ENCODE results near the gene TGM1.
A peak's percentile ranks its signal among the peaks of the same experiment; 100 is the strongest.

The TGM1 gene

DNA sequence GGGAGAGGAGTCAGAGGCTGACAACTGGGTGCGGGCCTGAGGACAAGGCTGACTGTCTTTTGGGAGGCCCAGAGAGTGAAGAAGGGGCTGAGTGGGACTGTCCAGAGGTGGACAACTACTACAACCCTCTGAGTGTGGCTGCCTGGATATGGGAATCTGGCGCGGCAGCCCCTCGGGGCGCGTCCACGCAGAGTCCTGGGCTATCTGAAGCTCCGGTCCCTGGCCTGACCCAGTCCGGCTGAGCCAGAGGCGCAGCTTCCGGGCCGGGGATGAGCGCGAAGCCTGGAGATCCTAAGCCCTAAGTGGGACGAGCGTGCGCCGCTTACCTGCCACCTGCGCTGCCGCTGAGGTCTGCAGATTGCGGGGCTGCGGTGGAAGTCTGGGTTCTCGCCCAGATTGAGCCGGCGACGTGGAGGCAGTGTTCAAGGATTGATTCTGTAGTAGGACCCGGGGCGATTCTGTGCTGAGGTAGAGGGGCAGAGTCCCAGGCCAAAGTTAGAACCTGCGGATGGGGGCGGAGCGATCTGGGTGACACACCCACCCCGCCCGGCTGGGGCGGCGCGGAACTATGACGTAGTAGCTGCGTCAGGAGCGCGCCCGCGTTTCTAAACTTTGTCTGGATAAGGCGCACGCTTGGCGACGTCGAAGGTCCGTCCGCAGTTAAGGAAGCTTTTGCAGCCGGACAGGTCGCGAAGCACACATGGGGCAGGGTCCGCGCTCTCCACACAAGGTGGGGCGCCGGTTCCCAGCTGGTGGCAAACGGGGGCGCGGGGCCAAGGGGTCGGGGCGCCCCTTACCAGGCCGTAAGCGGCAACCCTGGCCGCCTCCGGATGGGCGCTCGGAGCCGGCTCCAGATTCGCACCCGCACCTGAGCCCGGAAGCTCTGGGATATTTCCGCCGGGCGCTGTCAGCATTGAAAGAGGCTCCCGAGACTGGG is 36.5 kb upstream of the TGM1 start, which contains the start of the genes DHRS1 and NOP9:
TSS of gene DHRS1 (minus strand) at position 526 of the 937 bp plus-strand sequence. CDS start 674 bp downstream, outside the sequence.
TSS of gene NOP9 (plus strand) at position 596 of the 937 bp plus-strand sequence. CDS start at position 701, 105 bp downstream.
- CTCF ChIA-PET = interaction anchor here (0.7 to 5.7 kb wide), 12 partner anchors 9 to 138 kb away, joined by 3 to 133 read pairs (median 4); partner anchors contain the start of genes CIDEB, IRF9, LTB4R2 and TINF2
- H3K4me1 ChIP-seq (ENCODE audit: control insufficient read depth, insufficient read depth, low read length) = peaks cover 12% of the 10 kb centered on the region
- TF ChIP-seq, protein P1, sequence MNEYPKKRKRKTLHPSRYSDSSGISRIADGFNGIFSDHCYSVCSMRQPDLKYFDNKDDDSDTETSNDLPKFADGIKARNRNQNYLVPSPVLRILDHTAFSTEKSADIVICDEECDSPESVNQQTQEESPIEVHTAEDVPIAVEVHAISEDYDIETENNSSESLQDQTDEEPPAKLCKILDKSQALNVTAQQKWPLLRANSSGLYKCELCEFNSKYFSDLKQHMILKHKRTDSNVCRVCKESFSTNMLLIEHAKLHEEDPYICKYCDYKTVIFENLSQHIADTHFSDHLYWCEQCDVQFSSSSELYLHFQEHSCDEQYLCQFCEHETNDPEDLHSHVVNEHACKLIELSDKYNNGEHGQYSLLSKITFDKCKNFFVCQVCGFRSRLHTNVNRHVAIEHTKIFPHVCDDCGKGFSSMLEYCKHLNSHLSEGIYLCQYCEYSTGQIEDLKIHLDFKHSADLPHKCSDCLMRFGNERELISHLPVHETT (tag by site-specific recombination; IDR thresholded peaks at IDR 0.05) = peak; percentile 38; the same call in 1 of the 2 replicates
- TF ChIP-seq ZNF610 (tag by site-specific recombination; IDR thresholded peaks at IDR 0.05; ENCODE audit: borderline replicate concordance) = 0 out of 2 replicates have a peak, but pooled peaks have one; percentile 15
- no peak for TF ChIP-seq ZBTB7A (tag by site-specific recombination; IDR thresholded peaks at IDR 0.05; ENCODE audit: low read depth)
- TF ChIP-seq, protein P2, sequence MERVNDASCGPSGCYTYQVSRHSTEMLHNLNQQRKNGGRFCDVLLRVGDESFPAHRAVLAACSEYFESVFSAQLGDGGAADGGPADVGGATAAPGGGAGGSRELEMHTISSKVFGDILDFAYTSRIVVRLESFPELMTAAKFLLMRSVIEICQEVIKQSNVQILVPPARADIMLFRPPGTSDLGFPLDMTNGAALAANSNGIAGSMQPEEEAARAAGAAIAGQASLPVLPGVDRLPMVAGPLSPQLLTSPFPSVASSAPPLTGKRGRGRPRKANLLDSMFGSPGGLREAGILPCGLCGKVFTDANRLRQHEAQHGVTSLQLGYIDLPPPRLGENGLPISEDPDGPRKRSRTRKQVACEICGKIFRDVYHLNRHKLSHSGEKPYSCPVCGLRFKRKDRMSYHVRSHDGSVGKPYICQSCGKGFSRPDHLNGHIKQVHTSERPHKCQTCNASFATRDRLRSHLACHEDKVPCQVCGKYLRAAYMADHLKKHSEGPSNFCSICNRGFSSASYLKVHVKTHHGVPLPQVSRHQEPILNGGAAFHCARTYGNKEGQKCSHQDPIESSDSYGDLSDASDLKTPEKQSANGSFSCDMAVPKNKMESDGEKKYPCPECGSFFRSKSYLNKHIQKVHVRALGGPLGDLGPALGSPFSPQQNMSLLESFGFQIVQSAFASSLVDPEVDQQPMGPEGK (tag by site-specific recombination; IDR thresholded peaks at IDR 0.05) = peak; percentile 79
- TF ChIP-seq KLF9 (tag by site-specific recombination; IDR thresholded peaks at IDR 0.05; ENCODE audit: low read depth) = peak; percentile 98
- TF ChIP-seq, protein P3, sequence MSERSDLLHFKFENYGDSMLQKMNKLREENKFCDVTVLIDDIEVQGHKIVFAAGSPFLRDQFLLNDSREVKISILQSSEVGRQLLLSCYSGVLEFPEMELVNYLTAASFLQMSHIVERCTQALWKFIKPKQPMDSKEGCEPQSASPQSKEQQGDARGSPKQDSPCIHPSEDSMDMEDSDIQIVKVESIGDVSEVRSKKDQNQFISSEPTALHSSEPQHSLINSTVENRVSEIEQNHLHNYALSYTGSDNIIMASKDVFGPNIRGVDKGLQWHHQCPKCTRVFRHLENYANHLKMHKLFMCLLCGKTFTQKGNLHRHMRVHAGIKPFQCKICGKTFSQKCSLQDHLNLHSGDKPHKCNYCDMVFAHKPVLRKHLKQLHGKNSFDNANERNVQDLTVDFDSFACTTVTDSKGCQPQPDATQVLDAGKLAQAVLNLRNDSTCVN (tag by site-specific recombination; optimal IDR thresholded peaks at IDR 0.05) = peak; percentile 80
- TF ChIP-seq, protein P4, sequence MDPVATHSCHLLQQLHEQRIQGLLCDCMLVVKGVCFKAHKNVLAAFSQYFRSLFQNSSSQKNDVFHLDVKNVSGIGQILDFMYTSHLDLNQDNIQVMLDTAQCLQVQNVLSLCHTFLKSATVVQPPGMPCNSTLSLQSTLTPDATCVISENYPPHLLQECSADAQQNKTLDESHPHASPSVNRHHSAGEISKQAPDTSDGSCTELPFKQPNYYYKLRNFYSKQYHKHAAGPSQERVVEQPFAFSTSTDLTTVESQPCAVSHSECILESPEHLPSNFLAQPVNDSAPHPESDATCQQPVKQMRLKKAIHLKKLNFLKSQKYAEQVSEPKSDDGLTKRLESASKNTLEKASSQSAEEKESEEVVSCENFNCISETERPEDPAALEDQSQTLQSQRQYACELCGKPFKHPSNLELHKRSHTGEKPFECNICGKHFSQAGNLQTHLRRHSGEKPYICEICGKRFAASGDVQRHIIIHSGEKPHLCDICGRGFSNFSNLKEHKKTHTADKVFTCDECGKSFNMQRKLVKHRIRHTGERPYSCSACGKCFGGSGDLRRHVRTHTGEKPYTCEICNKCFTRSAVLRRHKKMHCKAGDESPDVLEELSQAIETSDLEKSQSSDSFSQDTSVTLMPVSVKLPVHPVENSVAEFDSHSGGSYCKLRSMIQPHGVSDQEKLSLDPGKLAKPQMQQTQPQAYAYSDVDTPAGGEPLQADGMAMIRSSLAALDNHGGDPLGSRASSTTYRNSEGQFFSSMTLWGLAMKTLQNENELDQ (tag by site-specific recombination; IDR thresholded peaks at IDR 0.05; ENCODE audit: low read depth) = no peak
- TF ChIP-seq, protein P5, sequence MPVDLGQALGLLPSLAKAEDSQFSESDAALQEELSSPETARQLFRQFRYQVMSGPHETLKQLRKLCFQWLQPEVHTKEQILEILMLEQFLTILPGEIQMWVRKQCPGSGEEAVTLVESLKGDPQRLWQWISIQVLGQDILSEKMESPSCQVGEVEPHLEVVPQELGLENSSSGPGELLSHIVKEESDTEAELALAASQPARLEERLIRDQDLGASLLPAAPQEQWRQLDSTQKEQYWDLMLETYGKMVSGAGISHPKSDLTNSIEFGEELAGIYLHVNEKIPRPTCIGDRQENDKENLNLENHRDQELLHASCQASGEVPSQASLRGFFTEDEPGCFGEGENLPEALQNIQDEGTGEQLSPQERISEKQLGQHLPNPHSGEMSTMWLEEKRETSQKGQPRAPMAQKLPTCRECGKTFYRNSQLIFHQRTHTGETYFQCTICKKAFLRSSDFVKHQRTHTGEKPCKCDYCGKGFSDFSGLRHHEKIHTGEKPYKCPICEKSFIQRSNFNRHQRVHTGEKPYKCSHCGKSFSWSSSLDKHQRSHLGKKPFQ (tag by site-specific recombination; IDR thresholded peaks at IDR 0.05) = no peak
- TF ChIP-seq, protein P6, sequence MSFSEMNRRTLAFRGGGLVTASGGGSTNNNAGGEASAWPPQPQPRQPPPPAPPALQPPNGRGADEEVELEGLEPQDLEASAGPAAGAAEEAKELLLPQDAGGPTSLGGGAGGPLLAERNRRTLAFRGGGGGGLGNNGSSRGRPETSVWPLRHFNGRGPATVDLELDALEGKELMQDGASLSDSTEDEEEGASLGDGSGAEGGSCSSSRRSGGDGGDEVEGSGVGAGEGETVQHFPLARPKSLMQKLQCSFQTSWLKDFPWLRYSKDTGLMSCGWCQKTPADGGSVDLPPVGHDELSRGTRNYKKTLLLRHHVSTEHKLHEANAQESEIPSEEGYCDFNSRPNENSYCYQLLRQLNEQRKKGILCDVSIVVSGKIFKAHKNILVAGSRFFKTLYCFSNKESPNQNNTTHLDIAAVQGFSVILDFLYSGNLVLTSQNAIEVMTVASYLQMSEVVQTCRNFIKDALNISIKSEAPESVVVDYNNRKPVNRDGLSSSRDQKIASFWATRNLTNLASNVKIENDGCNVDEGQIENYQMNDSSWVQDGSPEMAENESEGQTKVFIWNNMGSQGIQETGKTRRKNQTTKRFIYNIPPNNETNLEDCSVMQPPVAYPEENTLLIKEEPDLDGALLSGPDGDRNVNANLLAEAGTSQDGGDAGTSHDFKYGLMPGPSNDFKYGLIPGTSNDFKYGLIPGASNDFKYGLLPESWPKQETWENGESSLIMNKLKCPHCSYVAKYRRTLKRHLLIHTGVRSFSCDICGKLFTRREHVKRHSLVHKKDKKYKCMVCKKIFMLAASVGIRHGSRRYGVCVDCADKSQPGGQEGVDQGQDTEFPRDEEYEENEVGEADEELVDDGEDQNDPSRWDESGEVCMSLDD (tag by site-specific recombination; IDR thresholded peaks at IDR 0.05) = peak; percentile 71
- TF ChIP-seq, protein P7, sequence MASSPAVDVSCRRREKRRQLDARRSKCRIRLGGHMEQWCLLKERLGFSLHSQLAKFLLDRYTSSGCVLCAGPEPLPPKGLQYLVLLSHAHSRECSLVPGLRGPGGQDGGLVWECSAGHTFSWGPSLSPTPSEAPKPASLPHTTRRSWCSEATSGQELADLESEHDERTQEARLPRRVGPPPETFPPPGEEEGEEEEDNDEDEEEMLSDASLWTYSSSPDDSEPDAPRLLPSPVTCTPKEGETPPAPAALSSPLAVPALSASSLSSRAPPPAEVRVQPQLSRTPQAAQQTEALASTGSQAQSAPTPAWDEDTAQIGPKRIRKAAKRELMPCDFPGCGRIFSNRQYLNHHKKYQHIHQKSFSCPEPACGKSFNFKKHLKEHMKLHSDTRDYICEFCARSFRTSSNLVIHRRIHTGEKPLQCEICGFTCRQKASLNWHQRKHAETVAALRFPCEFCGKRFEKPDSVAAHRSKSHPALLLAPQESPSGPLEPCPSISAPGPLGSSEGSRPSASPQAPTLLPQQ (tag by site-specific recombination; IDR thresholded peaks at IDR 0.05) = 0 out of 2 replicates have a peak, but pooled peaks have one; percentile 35
- TF ChIP-seq, protein P8, sequence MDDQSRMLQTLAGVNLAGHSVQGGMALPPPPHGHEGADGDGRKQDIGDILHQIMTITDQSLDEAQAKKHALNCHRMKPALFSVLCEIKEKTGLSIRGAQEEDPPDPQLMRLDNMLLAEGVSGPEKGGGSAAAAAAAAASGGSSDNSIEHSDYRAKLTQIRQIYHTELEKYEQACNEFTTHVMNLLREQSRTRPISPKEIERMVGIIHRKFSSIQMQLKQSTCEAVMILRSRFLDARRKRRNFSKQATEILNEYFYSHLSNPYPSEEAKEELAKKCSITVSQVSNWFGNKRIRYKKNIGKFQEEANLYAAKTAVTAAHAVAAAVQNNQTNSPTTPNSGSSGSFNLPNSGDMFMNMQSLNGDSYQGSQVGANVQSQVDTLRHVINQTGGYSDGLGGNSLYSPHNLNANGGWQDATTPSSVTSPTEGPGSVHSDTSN (CRISPR knock-in tag; IDR thresholded peaks at IDR 0.05) = 0 out of 2 replicates have a peak, but pooled peaks have one; percentile 17
- TF ChIP-seq ZFHX2 (tag by site-specific recombination; conservative IDR thresholded peaks at IDR 0.05) = 0 out of 2 replicates have a peak, but pooled peaks have one; percentile 14
- peak; percentile 87 for TF ChIP-seq KLF1 (tag by site-specific recombination; IDR thresholded peaks at IDR 0.05)
- TF ChIP-seq, protein P9, sequence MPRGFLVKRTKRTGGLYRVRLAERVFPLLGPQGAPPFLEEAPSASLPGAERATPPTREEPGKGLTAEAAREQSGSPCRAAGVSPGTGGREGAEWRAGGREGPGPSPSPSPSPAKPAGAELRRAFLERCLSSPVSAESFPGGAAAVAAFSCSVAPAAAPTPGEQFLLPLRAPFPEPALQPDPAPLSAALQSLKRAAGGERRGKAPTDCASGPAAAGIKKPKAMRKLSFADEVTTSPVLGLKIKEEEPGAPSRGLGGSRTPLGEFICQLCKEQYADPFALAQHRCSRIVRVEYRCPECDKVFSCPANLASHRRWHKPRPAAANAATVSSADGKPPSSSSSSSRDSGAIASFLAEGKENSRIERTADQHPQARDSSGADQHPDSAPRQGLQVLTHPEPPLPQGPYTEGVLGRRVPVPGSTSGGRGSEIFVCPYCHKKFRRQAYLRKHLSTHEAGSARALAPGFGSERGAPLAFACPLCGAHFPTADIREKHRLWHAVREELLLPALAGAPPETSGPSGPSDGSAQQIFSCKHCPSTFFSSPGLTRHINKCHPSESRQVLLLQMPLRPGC (tag by site-specific recombination; IDR thresholded peaks at IDR 0.05) = 0 out of 2 replicates have a peak, but pooled peaks have one; percentile 27
- no peak for TF ChIP-seq GLIS1 (tag by site-specific recombination; IDR thresholded peaks at IDR 0.05)
- TF ChIP-seq KLF10 (tag by site-specific recombination; IDR thresholded peaks at IDR 0.05) = peak; percentile 98
- TF ChIP-seq ZBTB17 (tag by site-specific recombination; IDR thresholded peaks at IDR 0.05) = peak; percentile 85

More for the DNA sequence above, 36.5 kb upstream of the TGM1 start, which contains the start of the genes DHRS1 and NOP9:
- H3K36me3 ChIP-seq (ENCODE audit: control insufficient read depth in 2 of 2, insufficient read depth in 1 of 2, low read length in 2 of 2) = peaks cover 21 to 57% of the 10 kb centered on the region in 2 experiments
- POLR2A ChIA-PET = interaction anchor here (0.7 to 5.4 kb wide), 8 partner anchors 9 to 158 kb away, joined by 3 to 62 read pairs (median 5); partner anchors contain the start of genes CIDEB, EMC9, MDP1 and RABGGTA
- peak within 1 kb of the TSS; percentile 71 for H3K27ac ChIP-seq (ENCODE audit: extremely low read depth, low read depth, low read length)
- peak within 1 kb of the TSS; percentile 85 for H3K4me3 ChIP-seq (ENCODE audit: low read depth, low read length)
- no peaks in the 10 kb centered on the region for H3K9me3 ChIP-seq (ENCODE audit: control insufficient read depth, insufficient read depth, low read depth, low read length)

All from HEK293 (cell line).